HG02885 (cell line): ENCODE data around the gene LRP3.
"Not testable (repeated sequence)": the region's sequence is repeated elsewhere in the genome, so short reads cannot be mapped to it uniquely, and the experiment has no call there.

ENCODE experiments used
- ATAC-seq: cut with Tn5 transposase; IDR thresholded peaks from one replicate; pipeline ENCODE4 v1.9.1; 2021; ENCODE audit warnings: mild to moderate bottlenecking; ENCODE audit not compliant: unreplicated experiment, poor library complexity

LRP3 gene

GRCh38 chr19:33215438-33216197 is 21.5 kb downstream of the LRP3 start:
- ATAC-seq = no peak

- no peak for ATAC-seq
Observed at GRCh38 chr19:33216198-33216830, 22.2 kb downstream of the LRP3 start.

DNA sequence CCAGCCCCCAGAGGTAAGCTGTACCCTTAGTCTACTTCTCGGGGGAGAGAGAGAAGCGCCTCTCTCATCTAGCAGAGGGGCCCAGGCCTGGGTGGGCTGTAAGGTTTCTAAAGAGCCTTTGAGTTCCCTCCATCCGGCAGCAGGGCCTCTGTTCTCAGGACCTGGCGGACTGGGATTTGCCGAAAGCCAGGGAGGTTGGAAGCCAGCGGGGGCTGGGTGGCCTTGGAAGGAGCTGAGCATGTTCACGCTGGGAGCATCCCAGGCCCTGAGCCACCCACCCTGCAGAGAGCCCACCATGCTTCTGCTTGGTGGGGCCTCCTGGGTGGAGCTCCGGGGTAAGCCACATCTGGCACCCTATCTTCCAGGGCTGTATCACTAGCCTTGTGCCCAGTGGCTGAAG is 23.8 kb downstream of the LRP3 start:
- ATAC-seq = no peak

- no peak for ATAC-seq
Observed at GRCh38 chr19:33219261-33219815, 25.2 kb downstream of the LRP3 start.

DNA sequence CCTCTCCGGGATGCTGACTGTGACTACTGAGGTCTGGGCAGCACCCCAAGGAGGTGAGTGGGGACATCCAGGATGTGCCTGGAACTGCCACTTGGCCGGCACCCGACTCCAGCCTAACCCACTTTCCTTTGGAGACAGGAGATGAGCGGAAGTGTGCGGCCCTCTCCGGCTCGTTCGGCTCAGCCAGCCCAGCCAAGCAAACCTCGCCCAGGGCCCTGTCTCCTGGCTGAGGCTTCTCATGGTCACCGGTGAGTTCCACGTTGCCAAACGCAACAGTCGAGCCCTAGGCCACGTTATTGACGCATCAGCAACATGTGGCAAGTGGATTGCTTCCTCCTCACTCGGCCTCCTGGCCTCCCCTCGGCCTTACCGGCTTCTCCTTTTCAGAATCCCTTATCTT is 26.0 kb downstream of the LRP3 start:
- no peak for ATAC-seq

DNA sequence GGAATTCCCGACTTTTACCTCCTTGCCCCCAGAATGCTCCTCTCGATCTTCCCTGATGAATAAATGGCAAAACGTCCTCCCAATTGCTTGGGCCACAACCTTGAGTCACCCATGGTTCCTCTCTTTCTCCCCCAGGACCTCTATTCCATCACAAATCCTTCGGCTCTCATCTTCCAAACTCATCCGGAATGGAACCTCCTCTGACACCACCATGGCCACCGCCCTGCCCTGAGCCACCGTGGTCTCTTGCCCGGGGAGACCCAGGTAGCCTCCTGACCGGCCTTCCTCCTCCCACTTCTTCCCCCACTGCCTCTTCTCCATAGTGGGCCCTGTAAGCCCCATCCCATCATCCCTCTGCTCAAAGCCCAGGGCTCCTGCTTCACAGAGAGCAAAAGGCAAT is 26.6 kb downstream of the LRP3 start:
- ATAC-seq = no peak

GRCh38 chr19:33221638-33222037 is 27.5 kb downstream of the LRP3 start:
- ATAC-seq = no peak

- not testable (repeated sequence) for ATAC-seq
Observed at GRCh38 chr19:33222255-33222654, 28.1 kb downstream of the LRP3 start.

- ATAC-seq = no peak
Observed at GRCh38 chr19:33224694-33225457, 30.7 kb downstream of the LRP3 start.

DNA sequence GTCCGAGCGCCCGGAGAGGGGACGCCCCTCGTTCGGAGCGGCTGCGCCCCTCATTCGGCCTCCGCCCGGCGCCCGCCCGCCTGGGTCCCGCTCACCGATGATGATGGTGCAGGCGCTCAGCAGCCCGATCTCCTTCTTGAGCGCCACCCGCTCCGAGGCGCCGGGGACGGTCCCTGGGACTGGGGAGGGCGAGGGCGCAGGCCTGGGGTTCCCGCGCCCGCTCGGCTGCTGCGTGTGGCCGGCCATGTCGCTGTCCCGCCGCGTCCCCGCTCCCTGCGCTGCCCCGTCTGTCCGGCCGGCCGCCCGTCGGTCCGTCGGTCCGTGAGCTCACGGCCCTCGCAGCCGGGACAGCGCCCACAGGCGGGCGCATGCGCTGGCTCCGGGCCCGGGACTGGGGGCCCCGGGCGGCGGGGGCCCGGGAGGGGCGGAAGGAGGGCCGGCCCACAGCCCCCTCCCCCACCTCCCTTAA is 31.4 kb downstream of the LRP3 start, which contains the start of gene SLC7A10:
Gene SLC7A10 (minus strand): TSS at position 393 of the 469 bp plus-strand sequence. CDS start 147 bp downstream, at position 246.
- ATAC-seq = no peak

DNA sequence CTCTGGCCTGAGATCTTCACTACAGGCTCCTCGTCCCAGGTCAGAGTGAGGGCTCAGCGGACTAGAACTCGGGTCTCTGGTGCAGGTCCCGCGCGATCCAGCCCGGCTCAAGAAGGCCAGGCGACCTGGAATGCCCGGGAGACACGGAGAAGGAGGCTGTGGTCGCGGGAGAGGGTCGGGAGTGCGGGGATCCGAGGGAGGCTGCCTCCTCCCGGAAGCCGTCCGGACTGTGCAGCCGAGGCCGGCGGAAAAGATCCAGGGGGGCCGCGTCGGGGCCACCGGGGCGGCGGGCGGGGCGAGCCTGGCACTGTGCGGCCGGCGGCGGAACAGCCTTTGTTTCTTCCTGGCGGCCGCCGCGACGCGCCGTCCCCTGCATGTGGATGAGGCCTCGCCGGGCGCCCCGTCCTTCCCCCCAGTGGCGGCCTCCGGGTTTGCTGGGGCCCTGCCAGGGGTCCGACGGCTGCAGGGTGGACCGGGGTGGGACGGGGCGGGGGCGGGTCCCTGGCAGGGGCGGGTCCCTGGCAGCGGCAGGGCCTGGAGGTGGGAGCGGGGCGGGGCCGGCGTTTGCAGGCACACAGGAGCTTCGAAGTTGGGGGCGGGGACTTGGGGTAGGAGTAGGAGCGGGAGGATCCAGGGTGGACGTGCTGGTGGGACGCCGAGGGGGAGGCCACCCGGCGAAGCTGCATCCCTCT is 32.6 kb downstream of the LRP3 start:
- no peak for ATAC-seq

- ATAC-seq = no peak
Observed at GRCh38 chr19:33227242-33227650, 33.1 kb downstream of the LRP3 start.

DNA sequence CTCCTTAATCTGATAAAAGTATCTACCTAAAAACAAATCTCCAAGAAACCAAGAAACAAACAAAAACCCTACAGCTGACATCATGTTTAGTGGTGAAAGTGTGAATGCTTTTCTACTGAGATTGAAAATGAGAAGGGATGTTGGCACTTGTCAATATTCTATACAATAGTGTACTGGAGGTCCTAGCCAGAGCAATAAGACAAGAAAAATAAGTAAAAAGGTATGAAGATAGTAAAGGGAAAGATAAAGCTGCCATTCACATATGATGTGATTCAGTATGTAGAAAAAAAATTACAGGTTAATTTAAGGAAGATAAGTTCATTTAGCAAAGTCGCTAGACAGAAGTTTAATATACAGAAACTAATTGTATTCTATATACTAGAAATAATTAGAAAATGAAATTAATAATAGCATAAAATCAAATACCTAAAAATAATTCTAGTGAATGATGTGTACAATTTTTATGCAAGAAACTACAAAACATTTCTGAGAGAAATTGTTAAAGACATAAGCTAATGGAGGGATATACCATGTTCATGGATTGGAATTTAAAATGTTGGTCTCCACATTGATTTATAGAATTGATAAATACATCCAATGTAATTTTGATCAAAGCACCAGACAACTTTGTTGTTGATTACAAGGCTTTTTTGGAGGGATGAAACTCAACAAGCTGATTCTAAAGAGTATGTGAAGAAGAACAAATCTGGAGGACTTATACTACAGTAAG is 33.9 kb downstream of the LRP3 start:
- ATAC-seq = no peak

- ATAC-seq = no peak
Observed at GRCh38 chr19:33229962-33230361, 35.8 kb downstream of the LRP3 start.

DNA sequence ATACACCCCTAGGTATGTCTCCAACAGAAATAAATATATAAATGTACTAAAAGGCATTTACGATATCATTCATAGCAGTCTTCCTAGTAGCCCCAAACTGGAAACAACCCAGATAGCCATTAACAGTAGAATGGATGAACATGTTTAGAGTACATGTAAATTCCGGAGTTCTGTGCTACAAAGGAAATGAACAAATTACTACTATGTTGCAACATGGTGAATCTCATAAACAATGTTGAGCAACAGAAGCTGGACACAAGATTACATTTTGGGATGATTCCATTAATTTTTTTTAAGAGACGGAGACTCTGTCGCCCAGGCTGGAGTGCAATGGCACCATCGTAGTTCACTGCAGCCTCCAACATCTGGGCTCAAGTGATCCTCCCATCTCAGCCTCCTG is 37.4 kb downstream of the LRP3 start:
- no peak for ATAC-seq

GRCh38 chr19:33232656-33233055 is 38.5 kb downstream of the LRP3 start:
- no peak for ATAC-seq

DNA sequence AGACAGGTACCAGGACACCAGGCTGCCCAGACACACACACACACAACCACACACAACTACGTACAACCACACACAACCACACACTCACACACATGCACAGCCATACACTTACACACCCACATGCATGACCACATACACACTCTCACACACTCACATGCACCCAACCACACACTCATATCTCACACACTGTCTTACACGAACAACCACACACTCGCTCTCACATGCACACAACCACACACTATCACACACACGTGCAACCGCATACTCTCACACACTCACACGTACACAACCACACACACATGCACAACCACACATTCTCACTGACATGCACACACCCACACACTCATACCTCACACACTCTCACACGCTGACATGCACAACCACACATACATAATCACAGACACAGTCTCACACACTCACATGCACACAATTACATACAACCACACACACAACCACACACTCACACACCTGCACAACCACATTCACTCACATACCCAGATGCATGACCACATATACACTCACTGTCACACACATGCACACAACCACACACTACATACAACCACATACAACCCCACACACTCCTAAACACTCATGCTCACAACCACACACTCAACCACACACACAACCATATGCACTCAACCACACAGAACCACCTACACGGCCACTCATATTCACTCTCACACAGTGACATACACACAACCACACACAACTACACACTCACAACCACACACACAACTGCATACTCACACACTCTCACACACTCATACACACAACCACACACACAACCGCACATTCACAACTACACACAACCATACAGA is 39.1 kb downstream of the LRP3 start:
- no peak for ATAC-seq

- no peak for ATAC-seq
Observed at GRCh38 chr19:33234092-33234491, 40.0 kb downstream of the LRP3 start.

- no peak for ATAC-seq
Observed at GRCh38 chr19:33234736-33235135, 40.6 kb downstream of the LRP3 start.
